Progenitor cell of endocrine pancreas (in vitro differentiated cells): ENCODE results near the gene KCNC1. TPM values are rescaled to one million over a fixed set of nuclear protein-coding genes. Genes with fewer than 3 reads are reported as not detected.
A peak's percentile ranks its signal among the peaks of the same experiment; 100 is the strongest.

ENCODE experiments used
- DNase-seq: peaks from one replicate; pipeline ENCODE4 v3.0.0; 2021; ENCODE audit warnings: low spot score; ENCODE audit not compliant: unreplicated experiment
- H3K27ac Mint-ChIP-seq: 2 replicates; pipeline ENCODE4 v1.8.0; 2021; ENCODE audit warnings: mild to moderate bottlenecking, moderate library complexity, mixed read lengths
- H3K27me3 Mint-ChIP-seq: 2 replicates; pipeline ENCODE4 v1.8.0; 2021; ENCODE audit warnings: mixed read lengths
- H3K36me3 Mint-ChIP-seq: 2 replicates; pipeline ENCODE4 v1.8.0; 2022; ENCODE audit warnings: mixed read lengths; ENCODE audit not compliant: insufficient read depth
- H3K4me1 Mint-ChIP-seq: 2 replicates; pipeline ENCODE4 v1.8.0; 2021; ENCODE audit warnings: low read depth, mixed read lengths
- H3K4me3 Mint-ChIP-seq: 2 replicates; pipeline ENCODE4 v1.8.0; 2021; ENCODE audit warnings: low read depth, mild to moderate bottlenecking, moderate library complexity, mixed read lengths
- H3K9me3 Mint-ChIP-seq: 2 replicates; pipeline ENCODE4 v1.8.0; 2021; ENCODE audit warnings: low read depth, mixed read lengths
- CTCF ChIP-seq: fragments of 200-600 bp; sonication (generic); IDR thresholded peaks from one replicate; pipeline ENCODE4 v1.5.0; 2021; ENCODE audit warnings: antibody characterized with exemption, mild to moderate bottlenecking; ENCODE audit not compliant: unreplicated experiment
- long read RNA-seq: library from polyadenylated mRNA; unstranded; transcript quantifications from one replicate; pipeline ENCODE4 v2.0.0, GENCODE V29; 2020
- total RNA-seq: library from RNA; stranded (reverse); gene quantifications from 2 replicates; pipeline ENCODE4 v1.2.1, GENCODE V29; 2021

Gene KCNC1
- 0.67 and 1.2 TPM in 2 replicates for total RNA-seq
- long read RNA-seq, partial matches to known transcripts, result 0 of 4 reads
- long read RNA-seq, other reads (novel, unspliced or antisense), result 4 of 4 reads

DNA sequence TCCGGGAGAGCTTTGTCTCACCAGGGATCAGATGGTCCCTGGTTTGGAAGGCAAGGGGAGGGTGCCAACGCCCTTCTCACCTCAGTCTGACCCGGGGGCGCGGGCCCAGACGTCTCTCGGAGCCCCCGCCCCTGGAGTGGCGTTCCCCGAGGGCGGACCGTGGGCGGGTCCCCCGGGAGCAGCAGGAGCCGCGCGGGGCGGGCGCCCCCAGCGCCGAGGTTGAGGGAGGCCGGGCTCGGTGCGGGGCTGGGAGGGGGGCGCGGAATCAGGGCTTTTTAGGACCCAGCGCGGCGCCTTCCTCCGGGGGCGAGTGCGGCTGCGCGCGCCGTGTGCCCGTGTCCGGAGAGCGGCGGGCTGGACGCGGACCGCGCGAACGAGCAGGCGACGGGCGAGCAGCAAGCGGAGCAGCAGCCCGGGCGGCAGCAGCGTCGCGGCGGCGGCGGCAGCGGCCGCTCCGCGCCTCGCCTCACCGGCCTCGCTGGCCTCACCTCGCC is at the start of gene KCNC1:
KCNC1 (plus strand) TSS at position 364 of the 494 bp plus-strand sequence. CDS start 1,222 bp downstream, outside the sequence.
- Mint-ChIP-seq H3K4me3 (peak within 1 kb of the TSS; percentile 75), H3K36me3 (peaks cover 1% of the 10 kb centered on the region), H3K4me1 (peaks cover 11% of the 10 kb centered on the region), H3K27ac (peak within 1 kb of the TSS; percentile 92), H3K9me3 (no peaks in the 10 kb centered on the region), H3K27me3 (peaks cover 51% of the 10 kb centered on the region)
- TF ChIP-seq CTCF, result no peak
- peak; percentile 41 for DNase-seq

DNA sequence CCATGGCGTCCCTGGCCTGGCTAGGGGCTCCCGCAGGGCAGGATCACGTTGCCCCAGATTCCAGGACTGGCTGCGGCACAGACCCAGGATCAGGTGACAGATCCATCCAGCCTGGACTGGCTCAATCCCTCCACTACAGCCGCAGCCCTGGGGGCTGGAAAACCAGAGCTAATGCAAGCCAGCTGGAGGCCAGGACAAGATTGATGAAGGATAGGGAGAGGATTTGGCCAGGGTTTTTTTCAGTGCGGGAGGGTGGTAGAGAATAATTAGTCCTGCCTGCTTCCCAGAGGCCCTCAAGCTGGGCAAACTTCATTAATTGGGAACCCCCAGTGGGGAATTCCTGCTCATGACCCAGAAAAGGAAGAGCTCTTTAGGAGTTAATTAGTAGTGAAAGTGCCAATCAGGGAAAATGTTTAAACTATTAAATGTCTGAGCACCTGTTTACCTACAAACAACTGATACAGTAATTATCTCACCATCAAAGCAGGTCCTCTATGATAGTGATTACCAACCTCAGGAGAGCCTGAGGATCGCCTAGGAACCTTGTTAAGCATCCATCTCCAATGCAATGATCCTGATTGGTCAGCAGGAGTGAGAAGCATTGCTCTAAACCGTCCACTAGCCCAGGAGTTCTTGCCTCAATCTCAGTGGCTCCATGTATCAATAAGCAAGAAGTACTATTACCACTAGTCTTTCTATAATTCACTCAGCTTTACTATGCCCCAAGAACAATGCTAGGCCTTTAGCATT is 48.2 kb upstream of the KCNC1 start:
- TF ChIP-seq CTCF, result no peak

GRCh38 chr11:17687946-17688670 is 46.5 kb upstream of the KCNC1 start:
- no peak overlapping the region for H3K4me3 Mint-ChIP-seq
- no peak for DNase-seq
- no peak overlapping the region for H3K27ac Mint-ChIP-seq
- no peaks in the 10 kb centered on the region for H3K9me3 Mint-ChIP-seq
- no peak for TF ChIP-seq CTCF
- peaks cover 29% of the 10 kb centered on the region for H3K27me3 Mint-ChIP-seq
- no peaks in the 10 kb centered on the region for H3K36me3 Mint-ChIP-seq
- H3K4me1 Mint-ChIP-seq, result no peaks in the 10 kb centered on the region

More for the DNA sequence above, 48.2 kb upstream of the KCNC1 start:
- Mint-ChIP-seq H3K4me3 (no peak overlapping the region), H3K27ac (no peak overlapping the region), H3K4me1 (no peaks in the 10 kb centered on the region), H3K27me3 (peaks cover 35% of the 10 kb centered on the region), H3K36me3 (no peaks in the 10 kb centered on the region), H3K9me3 (no peaks in the 10 kb centered on the region)
- DNase-seq, result no peak

GRCh38 chr11:17691550-17691949 is 43.0 kb upstream of the KCNC1 start:
- no peaks in the 10 kb centered on the region for H3K36me3 Mint-ChIP-seq
- H3K4me1 Mint-ChIP-seq, result peaks cover 5% of the 10 kb centered on the region
- no peaks in the 10 kb centered on the region for H3K9me3 Mint-ChIP-seq
- TF ChIP-seq CTCF, result no peak
- no peak overlapping the region for H3K27ac Mint-ChIP-seq
- DNase-seq, result no peak
- peaks cover 13% of the 10 kb centered on the region for H3K27me3 Mint-ChIP-seq
- no peak overlapping the region for H3K4me3 Mint-ChIP-seq

DNA sequence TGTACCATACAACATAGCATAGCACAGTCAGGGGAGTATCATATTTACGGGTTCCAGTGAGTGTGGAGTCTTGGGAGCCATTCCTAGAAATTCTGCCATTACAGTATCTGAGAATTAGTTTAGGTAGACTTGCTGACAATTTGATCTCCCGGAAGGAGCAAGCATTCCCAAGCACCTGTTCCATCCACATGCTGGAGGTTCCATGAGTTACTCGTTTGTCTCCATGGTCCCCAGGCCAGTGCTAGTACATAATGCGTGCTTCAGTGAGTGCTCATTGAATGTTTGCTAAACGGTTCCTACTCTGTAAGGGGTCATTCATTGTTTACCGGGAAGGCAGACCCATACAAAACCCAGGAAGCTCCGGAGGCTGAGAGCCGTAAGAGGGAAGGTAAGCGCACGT is 42.6 kb upstream of the KCNC1 start:
- Mint-ChIP-seq H3K36me3 (no peaks in the 10 kb centered on the region), H3K27ac (no peak overlapping the region), H3K27me3 (peaks cover 13% of the 10 kb centered on the region), H3K9me3 (no peaks in the 10 kb centered on the region), H3K4me3 (no peak overlapping the region), H3K4me1 (peaks cover 5% of the 10 kb centered on the region)
- no peak for TF ChIP-seq CTCF
- DNase-seq, result no peak
